ENCODE results near the gene ACAT2.
"Not testable (repeated sequence)": the region's sequence is repeated elsewhere in the genome, so short reads cannot be mapped to it uniquely, and the experiment has no call there.

The ACAT2 gene

GRCh38 chr6:159748127-159748526 is 13.7 kb upstream of the ACAT2 start:
- no CpG with 5 or more reads among the region's 7 CpGs for WGBS (ENCODE audit: extremely low coverage, insufficient coverage, insufficient read length)
- not testable (repeated sequence) for H2BK120ac ChIP-seq (ENCODE audit: insufficient read depth, low read length, poor library complexity); H2AK5ac ChIP-seq (ENCODE audit: low read length); H3K27me3 ChIP-seq (ENCODE audit: insufficient read depth, low read length); H3K79me2 ChIP-seq (ENCODE audit: control insufficient read depth, insufficient read depth, low read length, poor library complexity); H3K18ac ChIP-seq (ENCODE audit: low read length); H3K9me3 ChIP-seq (ENCODE audit: insufficient read depth, low read depth, low read length); H4K8ac ChIP-seq (ENCODE audit: low read depth, low read length); H4K91ac ChIP-seq (ENCODE audit: low read depth, low read length); H2BK5ac ChIP-seq (ENCODE audit: low read depth, low read length, poor library complexity); H3K27ac ChIP-seq (ENCODE audit: low read depth, low read length); H3K23ac ChIP-seq (ENCODE audit: low read length); H4K12ac ChIP-seq (ENCODE audit: low read depth, low read length); H3K4me1 ChIP-seq (ENCODE audit: control insufficient read depth in 1 of 2, insufficient read depth in 2 of 2, low read length in 2 of 2); H3K4me3 ChIP-seq (ENCODE audit: low read depth, low read length); H3K4ac ChIP-seq (ENCODE audit: low read depth, low read length); H3K79me1 ChIP-seq (ENCODE audit: low read length); H3K14ac ChIP-seq (ENCODE audit: low read length); DNase-seq; H3K4me2 ChIP-seq (ENCODE audit: low read length); H2BK12ac ChIP-seq (ENCODE audit: low read length); H3K9ac ChIP-seq (ENCODE audit: low read length); H2AFZ ChIP-seq (ENCODE audit: insufficient read depth, low read length, poor library complexity)
- H3K36me3 ChIP-seq (ENCODE audit: control insufficient read depth in 1 of 2, insufficient read depth in 2 of 2, low read length in 2 of 2) = peaks cover 14 to 28% of the 10 kb centered on the region in 2 experiments

DNA sequence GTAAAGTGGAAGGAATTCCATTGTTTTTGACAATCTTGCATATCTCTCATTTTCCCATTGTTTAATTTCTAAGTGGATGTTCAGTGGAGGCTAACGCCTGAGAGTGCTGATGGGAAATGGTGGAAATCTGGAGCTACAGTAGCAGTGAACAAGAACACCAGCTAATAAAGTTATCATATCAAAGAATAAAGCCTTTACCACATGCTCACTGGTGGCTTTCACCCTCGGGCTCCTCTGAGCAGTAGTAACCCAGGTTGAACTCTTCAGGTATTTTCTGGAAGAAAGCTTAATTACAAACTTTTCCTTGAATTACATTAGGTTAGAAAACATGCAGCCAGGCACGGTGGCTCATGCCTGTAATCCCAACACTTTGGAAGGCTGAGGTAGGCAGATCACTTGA is 10.4 kb upstream of the ACAT2 start:
- no peak overlapping the region for H2BK120ac ChIP-seq (ENCODE audit: insufficient read depth, low read length, poor library complexity)
- H3K36me3 ChIP-seq (ENCODE audit: control insufficient read depth in 1 of 2, insufficient read depth in 2 of 2, low read length in 2 of 2) = peaks cover 17 to 31% of the 10 kb centered on the region in 2 experiments
- H3K4me1 ChIP-seq (ENCODE audit: control insufficient read depth in 1 of 2, insufficient read depth in 2 of 2, low read length in 2 of 2) = no peaks in the 10 kb centered on the region
- no peak overlapping the region for H2BK5ac ChIP-seq (ENCODE audit: low read depth, low read length, poor library complexity)
- peak overlapping the region; percentile 38 for H3K9ac ChIP-seq (ENCODE audit: low read length)
- no peak overlapping the region for H4K12ac ChIP-seq (ENCODE audit: low read depth, low read length)
- H3K27ac ChIP-seq (ENCODE audit: low read depth, low read length) = no peak overlapping the region
- H3K79me1 ChIP-seq (ENCODE audit: low read length) = no peaks in the 10 kb centered on the region
- no peak overlapping the region for H3K4ac ChIP-seq (ENCODE audit: low read depth, low read length)
- H3K4me3 ChIP-seq (ENCODE audit: low read depth, low read length) = no peak overlapping the region
- DNase-seq = no peak
- no peak overlapping the region for H4K91ac ChIP-seq (ENCODE audit: low read depth, low read length)
- no peak overlapping the region for H3K23ac ChIP-seq (ENCODE audit: low read length)
- H2AK5ac ChIP-seq (ENCODE audit: low read length) = no peak overlapping the region
- no peaks in the 10 kb centered on the region for H3K79me2 ChIP-seq (ENCODE audit: control insufficient read depth, insufficient read depth, low read length, poor library complexity)
- H3K27me3 ChIP-seq (ENCODE audit: insufficient read depth, low read length) = no peaks in the 10 kb centered on the region
- no peak overlapping the region for H3K18ac ChIP-seq (ENCODE audit: low read length)
- H2BK12ac ChIP-seq (ENCODE audit: low read length) = no peak overlapping the region
- H3K9me3 ChIP-seq (ENCODE audit: insufficient read depth, low read depth, low read length) = no peaks in the 10 kb centered on the region
- no peak overlapping the region for H3K4me2 ChIP-seq (ENCODE audit: low read length)
- no CpG with 5 or more reads among the region's 3 CpGs for WGBS (ENCODE audit: extremely low coverage, insufficient coverage, insufficient read length)
- no peak overlapping the region for H2AFZ ChIP-seq (ENCODE audit: insufficient read depth, low read length, poor library complexity)
- H4K8ac ChIP-seq (ENCODE audit: low read depth, low read length) = no peak overlapping the region
- no peak overlapping the region for H3K14ac ChIP-seq (ENCODE audit: low read length)

- H2BK120ac ChIP-seq (ENCODE audit: insufficient read depth, low read length, poor library complexity) = no peak overlapping the region
- no peak overlapping the region for H3K14ac ChIP-seq (ENCODE audit: low read length)
- peaks cover 22 to 37% of the 10 kb centered on the region in 2 experiments for H3K36me3 ChIP-seq (ENCODE audit: control insufficient read depth in 1 of 2, insufficient read depth in 2 of 2, low read length in 2 of 2)
- no peaks in the 10 kb centered on the region for H3K79me2 ChIP-seq (ENCODE audit: control insufficient read depth, insufficient read depth, low read length, poor library complexity)
- H3K18ac ChIP-seq (ENCODE audit: low read length) = no peak overlapping the region
- no peaks in the 10 kb centered on the region for H3K79me1 ChIP-seq (ENCODE audit: low read length)
- no peak overlapping the region for H3K27ac ChIP-seq (ENCODE audit: low read depth, low read length)
- peaks cover 0 to 3% of the 10 kb centered on the region in 2 experiments for H3K4me1 ChIP-seq (ENCODE audit: control insufficient read depth in 1 of 2, insufficient read depth in 2 of 2, low read length in 2 of 2)
- H3K27me3 ChIP-seq (ENCODE audit: insufficient read depth, low read length) = no peaks in the 10 kb centered on the region
- no peak overlapping the region for H3K4me2 ChIP-seq (ENCODE audit: low read length)
- H3K4me3 ChIP-seq (ENCODE audit: low read depth, low read length) = no peak overlapping the region
- no peak overlapping the region for H3K23ac ChIP-seq (ENCODE audit: low read length)
- H2BK5ac ChIP-seq (ENCODE audit: low read depth, low read length, poor library complexity) = no peak overlapping the region
- H2AFZ ChIP-seq (ENCODE audit: insufficient read depth, low read length, poor library complexity) = no peak overlapping the region
- no CpG with 5 or more reads among the region's 6 CpGs for WGBS (ENCODE audit: extremely low coverage, insufficient coverage, insufficient read length)
- no peaks in the 10 kb centered on the region for H3K9me3 ChIP-seq (ENCODE audit: insufficient read depth, low read depth, low read length)
- H3K9ac ChIP-seq (ENCODE audit: low read length) = no peak overlapping the region
- no peak for DNase-seq
- no peak overlapping the region for H2BK12ac ChIP-seq (ENCODE audit: low read length)
- H3K4ac ChIP-seq (ENCODE audit: low read depth, low read length) = no peak overlapping the region
- no peak overlapping the region for H2AK5ac ChIP-seq (ENCODE audit: low read length)
- no peak overlapping the region for H4K12ac ChIP-seq (ENCODE audit: low read depth, low read length)
- no peak overlapping the region for H4K8ac ChIP-seq (ENCODE audit: low read depth, low read length)
- H4K91ac ChIP-seq (ENCODE audit: low read depth, low read length) = no peak overlapping the region
These were observed 8.6 kb upstream of the ACAT2 start for GRCh38 chr6:159753081-159753872.

DNA sequence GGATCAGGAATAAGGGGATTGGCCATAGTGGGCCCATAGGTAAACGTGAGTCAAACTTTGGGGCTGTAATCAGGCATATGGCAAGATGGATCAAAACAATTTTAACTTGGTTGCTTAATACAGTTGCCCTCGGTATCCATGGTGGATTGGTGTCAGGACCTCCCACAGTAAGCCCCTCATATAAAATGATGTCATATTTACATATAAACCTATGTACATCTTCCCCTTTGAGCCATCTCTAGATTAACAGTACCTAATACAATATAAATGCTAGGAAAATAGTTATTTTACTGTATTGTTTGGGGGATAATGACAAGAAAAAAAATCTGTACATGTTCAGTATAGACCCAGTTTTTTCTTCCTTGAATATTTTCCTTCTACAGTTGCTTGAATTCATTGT is 7.4 kb upstream of the ACAT2 start:
- DNase-seq = no peak
- Histone ChIP-seq H2BK5ac (ENCODE audit: low read depth, low read length, poor library complexity) (no peak overlapping the region), H2AFZ (ENCODE audit: insufficient read depth, low read length, poor library complexity) (no peak overlapping the region), H3K4ac (ENCODE audit: low read depth, low read length) (no peak overlapping the region), H3K9ac (ENCODE audit: low read length) (no peak overlapping the region), H3K4me1 (ENCODE audit: control insufficient read depth in 1 of 2, insufficient read depth in 2 of 2, low read length in 2 of 2) (peaks cover 0 to 8% of the 10 kb centered on the region in 2 experiments), H3K9me3 (ENCODE audit: insufficient read depth, low read depth, low read length) (no peaks in the 10 kb centered on the region), H3K27ac (ENCODE audit: low read depth, low read length) (no peak overlapping the region), H2AK5ac (ENCODE audit: low read length) (no peak overlapping the region), H2BK12ac (ENCODE audit: low read length) (no peak overlapping the region), H3K4me3 (ENCODE audit: low read depth, low read length) (no peak overlapping the region), H4K91ac (ENCODE audit: low read depth, low read length) (no peak overlapping the region), H3K23ac (ENCODE audit: low read length) (no peak overlapping the region), H3K4me2 (ENCODE audit: low read length) (no peak overlapping the region), H3K79me2 (ENCODE audit: control insufficient read depth, insufficient read depth, low read length, poor library complexity) (no peaks in the 10 kb centered on the region), H3K79me1 (ENCODE audit: low read length) (no peaks in the 10 kb centered on the region), H3K36me3 (ENCODE audit: control insufficient read depth in 1 of 2, insufficient read depth in 2 of 2, low read length in 2 of 2) (peaks cover 22 to 40% of the 10 kb centered on the region in 2 experiments), H3K14ac (ENCODE audit: low read length) (no peak overlapping the region), H4K8ac (ENCODE audit: low read depth, low read length) (no peak overlapping the region), H3K27me3 (ENCODE audit: insufficient read depth, low read length) (no peaks in the 10 kb centered on the region), H3K18ac (ENCODE audit: low read length) (no peak overlapping the region), H2BK120ac (ENCODE audit: insufficient read depth, low read length, poor library complexity) (no peak overlapping the region), H4K12ac (ENCODE audit: low read depth, low read length) (no peak overlapping the region)
- WGBS (ENCODE audit: extremely low coverage, insufficient coverage, insufficient read length) = no CpG with 5 or more reads among the region's 2 CpGs

Measured in trophoblast cell (in vitro differentiated cells and primary cell).